A549 (cell line): ENCODE measurements around the gene SETD3.

Experiments
- MAZ ChIP-seq: fragments of 150-350 bp; IDR thresholded peaks from 2 replicates; pipeline ENCODE4 v1.6.1; 2014; ENCODE audit warnings: antibody characterized with exemption, low read depth, low read length, borderline replicate concordance
- NPAS2 ChIP-seq: fragments of 250-450 bp; sonication (Bioruptor Pico); IDR thresholded peaks from 2 replicates; pipeline ENCODE4 v1.8.0; 2022; ENCODE audit warnings: mild to moderate bottlenecking, moderate library complexity, borderline replicate concordance
- POLR2A ChIP-seq: IDR thresholded peaks from 2 replicates; pipeline ENCODE4 v1.6.1; 2012; ENCODE audit warnings: mild to moderate bottlenecking, low read length
- RAD21 ChIP-seq, 2 experiments: fragments of >200 bp in 1 of 2; sonication (Bioruptor Twin) in 1 of 2; formaldehyde crosslinking in 1 of 2; IDR thresholded peaks in 1 of 2; conservative IDR thresholded peaks in 1 of 2; 2 replicates in 1 of 2; 3 replicates in 1 of 2; pipeline ENCODE4 v1.6.1; 2012 to 2018; ENCODE audit warnings: inconsistent platforms in 1 of 2
- REST ChIP-seq: fragments of 200-600 bp; sonication (generic); IDR thresholded peaks from 2 replicates; pipeline ENCODE4 v1.6.1; 2016; ENCODE audit warnings: antibody characterized with exemption, mild to moderate bottlenecking, moderate library complexity
- TF ChIP-seq, protein P1 (sequence below): fragments of >200 bp; sonication (Bioruptor Twin); formaldehyde crosslinking; IDR thresholded peaks from 3 replicates; pipeline ENCODE4 v1.5.1; 2016

- TF ChIP-seq NPAS2 (CRISPR knock-in tag) (no peak), POLR2A (no peak), RAD21 (conservative IDR thresholded peaks at IDR 0.05 in 1 of 2, IDR thresholded peaks at IDR 0.05 in 1 of 2) (no peak), REST (no peak), MAZ (no peak)
- TF ChIP-seq, protein P1, sequence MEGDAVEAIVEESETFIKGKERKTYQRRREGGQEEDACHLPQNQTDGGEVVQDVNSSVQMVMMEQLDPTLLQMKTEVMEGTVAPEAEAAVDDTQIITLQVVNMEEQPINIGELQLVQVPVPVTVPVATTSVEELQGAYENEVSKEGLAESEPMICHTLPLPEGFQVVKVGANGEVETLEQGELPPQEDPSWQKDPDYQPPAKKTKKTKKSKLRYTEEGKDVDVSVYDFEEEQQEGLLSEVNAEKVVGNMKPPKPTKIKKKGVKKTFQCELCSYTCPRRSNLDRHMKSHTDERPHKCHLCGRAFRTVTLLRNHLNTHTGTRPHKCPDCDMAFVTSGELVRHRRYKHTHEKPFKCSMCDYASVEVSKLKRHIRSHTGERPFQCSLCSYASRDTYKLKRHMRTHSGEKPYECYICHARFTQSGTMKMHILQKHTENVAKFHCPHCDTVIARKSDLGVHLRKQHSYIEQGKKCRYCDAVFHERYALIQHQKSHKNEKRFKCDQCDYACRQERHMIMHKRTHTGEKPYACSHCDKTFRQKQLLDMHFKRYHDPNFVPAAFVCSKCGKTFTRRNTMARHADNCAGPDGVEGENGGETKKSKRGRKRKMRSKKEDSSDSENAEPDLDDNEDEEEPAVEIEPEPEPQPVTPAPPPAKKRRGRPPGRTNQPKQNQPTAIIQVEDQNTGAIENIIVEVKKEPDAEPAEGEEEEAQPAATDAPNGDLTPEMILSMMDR, result no peak
These were observed 30.9 kb upstream of the SETD3 start for GRCh38 chr14:99511421-99512109.
